Right atrium auricular region (tissue), 2 donors: ENCODE data around the gene FBRSL1. TPM values are rescaled to one million over a fixed set of nuclear protein-coding genes. Genes with fewer than 3 reads are reported as not detected.

Source experiments
- DNase-seq: peaks from one replicate; pipeline ENCODE4 v3.0.0-alpha.2; 2019; ENCODE audit warnings: low spot score
- H3K27ac ChIP-seq, 2 donors: fragments of 200-600 bp; sonication (generic); 1 replicate in 1 of 2; 2 replicates in 1 of 2; pipeline ENCODE4 v1.5.1; 2016 to 2019
- H3K27me3 ChIP-seq, 2 donors: fragments of 200-600 bp; sonication (generic); one replicate each; pipeline versions ENCODE4 v1.5.1 to v1.6.0; 2017 to 2019
- H3K36me3 ChIP-seq: fragments of 200-600 bp; sonication (generic); one replicate; pipeline ENCODE4 v1.5.1; 2016
- H3K4me1 ChIP-seq, 2 donors: fragments of 200-600 bp; sonication (generic); one replicate each; pipeline versions ENCODE4 v1.5.1 to v1.6.0; 2017 to 2019
- H3K4me3 ChIP-seq, 2 donors: fragments of 200-600 bp; sonication (generic); 1 replicate in 1 of 2; 2 replicates in 1 of 2; pipeline ENCODE4 v1.5.1; 2017 to 2019; ENCODE audit warnings: mild to moderate bottlenecking in 1 of 2, moderate library complexity in 1 of 2
- H3K9me3 ChIP-seq, 2 donors: fragments of 200-600 bp; sonication (generic); one replicate each; pipeline ENCODE4 v1.5.1; 2019
- total RNA-seq, 2 donors: library from RNA; depleted of rRNA; stranded (reverse); fragments of >200 nt; gene quantifications; one replicate each; pipeline ENCODE4 v1.1.0, GENCODE V29; 2016
- TF ChIP-seq, protein P1 (sequence below), 2 donors: fragments of 200-600 bp; sonication (generic); IDR thresholded peaks; one replicate each; pipeline ENCODE4 v1.5.1; 2019; ENCODE audit warnings: antibody characterized with exemption in 2 of 2

The FBRSL1 gene
- total RNA-seq, 2 donors from 2014 or later: 19.3 to 20.4 TPM

DNA sequence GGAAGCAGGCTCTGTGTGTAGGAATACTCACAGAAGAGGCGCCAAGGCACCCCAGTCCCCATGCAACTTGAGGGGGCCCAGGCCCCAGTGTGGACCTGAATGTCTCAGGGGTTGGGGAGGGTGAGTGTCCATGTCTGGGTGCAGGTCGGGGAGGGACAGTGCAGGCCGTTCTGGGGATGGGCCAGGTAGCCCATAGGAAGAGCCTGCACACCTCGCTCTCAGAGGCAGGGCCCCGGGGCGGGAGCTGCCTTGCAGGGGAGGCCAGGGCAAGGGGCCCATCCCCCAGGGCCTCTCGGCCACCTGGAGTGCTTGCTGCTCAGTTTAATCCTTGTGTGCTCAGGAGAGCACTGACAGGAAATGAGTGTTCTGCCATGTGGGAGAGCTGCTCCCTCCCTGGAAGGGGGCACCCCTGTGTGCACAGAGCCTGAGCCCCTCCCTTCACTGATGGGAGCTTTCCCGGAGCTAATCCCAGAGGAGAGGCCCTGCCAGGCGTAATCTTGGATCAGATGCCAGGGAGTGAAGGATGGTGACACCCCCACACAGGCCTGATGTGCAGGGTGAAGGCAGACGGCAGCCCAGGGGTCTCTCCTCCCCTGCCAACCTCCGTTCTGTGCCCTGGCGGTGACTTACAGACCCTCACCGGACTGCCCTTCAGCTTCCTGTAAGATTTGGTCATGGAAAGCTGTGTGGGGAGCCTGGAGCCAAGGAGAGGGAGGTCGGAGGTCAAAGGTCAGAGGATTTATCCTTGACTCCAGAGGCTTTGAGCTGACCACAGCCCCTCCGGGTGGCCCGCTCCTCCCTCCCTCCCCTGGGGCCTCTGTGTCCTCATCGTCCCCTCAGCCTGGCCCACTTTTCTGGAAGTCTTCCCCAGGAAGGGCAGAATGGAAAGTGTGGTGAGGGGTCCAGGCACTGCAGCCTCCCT lies 24.4 kb upstream of the FBRSL1 start:
- Histone ChIP-seq H3K4me1 (no peaks in the 10 kb centered on the region), H3K27me3 (no peaks in the 10 kb centered on the region), H3K27ac (no peak overlapping the region), H3K4me3 (no peak overlapping the region), H3K9me3 (no peaks in the 10 kb centered on the region), H3K36me3 (no peaks in the 10 kb centered on the region)
- DNase-seq: no peak
- TF ChIP-seq, protein P1, sequence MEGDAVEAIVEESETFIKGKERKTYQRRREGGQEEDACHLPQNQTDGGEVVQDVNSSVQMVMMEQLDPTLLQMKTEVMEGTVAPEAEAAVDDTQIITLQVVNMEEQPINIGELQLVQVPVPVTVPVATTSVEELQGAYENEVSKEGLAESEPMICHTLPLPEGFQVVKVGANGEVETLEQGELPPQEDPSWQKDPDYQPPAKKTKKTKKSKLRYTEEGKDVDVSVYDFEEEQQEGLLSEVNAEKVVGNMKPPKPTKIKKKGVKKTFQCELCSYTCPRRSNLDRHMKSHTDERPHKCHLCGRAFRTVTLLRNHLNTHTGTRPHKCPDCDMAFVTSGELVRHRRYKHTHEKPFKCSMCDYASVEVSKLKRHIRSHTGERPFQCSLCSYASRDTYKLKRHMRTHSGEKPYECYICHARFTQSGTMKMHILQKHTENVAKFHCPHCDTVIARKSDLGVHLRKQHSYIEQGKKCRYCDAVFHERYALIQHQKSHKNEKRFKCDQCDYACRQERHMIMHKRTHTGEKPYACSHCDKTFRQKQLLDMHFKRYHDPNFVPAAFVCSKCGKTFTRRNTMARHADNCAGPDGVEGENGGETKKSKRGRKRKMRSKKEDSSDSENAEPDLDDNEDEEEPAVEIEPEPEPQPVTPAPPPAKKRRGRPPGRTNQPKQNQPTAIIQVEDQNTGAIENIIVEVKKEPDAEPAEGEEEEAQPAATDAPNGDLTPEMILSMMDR (IDR thresholded peaks at IDR 0.05): no peak

DNA sequence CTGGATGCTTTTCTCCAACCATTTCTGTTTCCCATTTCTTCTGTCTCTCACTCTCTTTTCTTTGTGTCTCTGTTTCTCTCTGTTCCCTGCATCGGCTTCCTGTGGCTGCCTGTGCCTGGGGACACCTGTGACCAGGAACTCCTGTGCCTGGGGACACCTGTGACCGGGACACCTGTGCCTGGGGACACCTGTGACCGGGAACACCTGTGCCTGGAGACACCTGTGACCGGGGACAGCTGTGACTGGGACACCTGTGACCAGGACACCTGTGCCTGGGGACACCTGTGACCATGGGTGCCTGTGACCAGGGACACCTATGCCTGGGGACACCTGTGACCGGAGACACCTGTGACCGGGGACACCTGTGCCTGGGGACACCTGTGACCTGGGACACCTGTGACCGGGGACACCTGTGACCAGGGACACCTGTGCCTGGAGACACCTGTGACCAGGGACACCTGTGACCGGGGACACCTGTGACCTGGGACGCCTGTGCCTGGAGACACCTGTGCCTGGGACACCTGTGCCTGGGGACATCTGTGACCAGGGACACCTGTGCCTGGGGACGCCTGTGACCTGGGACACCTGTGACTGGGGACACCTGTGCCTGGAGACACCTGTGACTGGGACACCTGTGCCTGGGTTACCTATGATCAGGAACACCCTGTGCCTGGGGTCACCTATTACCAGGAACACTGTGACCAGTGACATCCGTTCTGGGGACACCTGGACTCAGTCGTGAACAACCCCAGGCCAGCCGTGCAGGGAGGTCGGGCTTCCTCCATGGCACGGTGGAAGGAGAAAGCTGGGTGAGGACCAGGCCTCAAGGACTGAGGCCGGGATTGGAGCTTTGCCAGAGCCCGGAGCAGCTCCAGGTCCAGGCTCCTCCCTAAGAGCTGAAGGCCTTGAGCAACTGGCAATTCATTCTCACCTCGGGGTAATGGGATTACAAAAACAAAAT lies 23.4 kb upstream of the FBRSL1 start:
- DNase-seq: no peak
- TF ChIP-seq, protein P1 (IDR thresholded peaks at IDR 0.05): no peak
- H3K27me3 ChIP-seq: no peaks in the 10 kb centered on the region

DNA sequence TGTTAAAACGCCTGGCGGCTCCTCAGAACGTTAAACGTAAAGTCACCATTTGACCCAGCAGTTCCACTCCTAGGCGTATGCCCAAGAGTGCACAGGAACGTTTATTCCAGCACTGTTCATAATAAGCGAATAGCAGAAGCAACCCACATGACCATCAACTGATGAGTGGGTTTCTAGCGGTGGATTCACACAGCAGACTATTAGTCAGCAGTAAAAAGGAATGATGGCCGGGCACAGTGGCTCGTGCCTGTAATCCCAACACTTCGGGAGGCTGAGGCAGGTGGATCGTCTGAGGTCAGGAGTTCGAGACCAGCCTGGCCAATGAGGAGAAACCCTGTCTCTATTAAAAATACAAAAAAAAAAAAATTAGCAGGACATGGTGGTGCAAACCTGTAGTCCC lies 22.4 kb upstream of the FBRSL1 start:
- DNase-seq: no peak
- Histone ChIP-seq H3K27ac (no peak overlapping the region), H3K36me3 (no peaks in the 10 kb centered on the region), H3K4me1 (no peaks in the 10 kb centered on the region), H3K27me3 (no peaks in the 10 kb centered on the region), H3K9me3 (no peaks in the 10 kb centered on the region), H3K4me3 (no peak overlapping the region)
- TF ChIP-seq, protein P1 (IDR thresholded peaks at IDR 0.05): no peak

More for the DNA sequence above, 23.4 kb upstream of the FBRSL1 start:
- H3K9me3 ChIP-seq: no peaks in the 10 kb centered on the region
- no peaks in the 10 kb centered on the region for H3K36me3 ChIP-seq
- H3K4me3 ChIP-seq: no peak overlapping the region
- H3K4me1 ChIP-seq: no peaks in the 10 kb centered on the region
- H3K27ac ChIP-seq: no peak overlapping the region

DNA sequence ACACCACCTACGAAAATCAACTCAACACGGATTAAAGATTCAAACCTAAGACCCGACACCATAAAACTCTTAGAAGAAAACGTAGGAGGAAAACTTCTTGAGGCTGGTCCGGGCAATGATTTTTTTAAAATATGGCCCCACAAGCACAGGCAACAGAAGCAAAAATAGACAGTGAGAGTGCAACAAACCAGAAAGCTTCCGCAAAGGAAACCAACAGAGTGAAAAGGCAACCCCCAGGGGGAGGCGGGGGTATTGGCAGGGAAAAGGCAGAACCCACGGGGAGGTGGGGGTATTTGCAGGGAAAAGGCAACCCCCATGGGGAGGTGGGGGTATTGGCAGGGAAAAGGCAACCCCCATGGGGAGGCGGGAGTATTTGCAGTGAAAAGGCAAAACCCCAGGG lies 20.5 kb upstream of the FBRSL1 start:
- Histone ChIP-seq H3K27ac (no peak overlapping the region), H3K27me3 (no peaks in the 10 kb centered on the region), H3K4me3 (no peak overlapping the region), H3K9me3 (no peaks in the 10 kb centered on the region), H3K4me1 (no peaks in the 10 kb centered on the region), H3K36me3 (no peaks in the 10 kb centered on the region)
- no peak for DNase-seq
- TF ChIP-seq, protein P1 (IDR thresholded peaks at IDR 0.05): no peak

DNA sequence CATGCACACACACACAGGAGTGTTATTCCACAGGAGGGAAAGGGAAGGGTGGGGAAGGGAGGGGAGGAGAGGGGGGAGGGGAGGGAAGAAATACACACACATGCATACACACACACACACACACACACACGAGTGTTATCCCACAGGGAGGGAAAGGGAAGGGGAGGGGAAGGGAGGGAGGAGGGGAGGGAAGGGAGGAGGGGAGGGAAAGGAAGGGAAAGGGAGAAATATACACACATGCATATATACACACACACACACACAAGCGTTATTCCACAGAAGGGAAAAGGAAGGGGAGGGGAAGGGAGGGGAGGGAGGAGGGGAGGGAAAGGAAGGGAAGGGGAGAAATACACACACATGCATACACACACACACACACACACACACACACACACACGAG lies 19.6 kb upstream of the FBRSL1 start:
- no peak overlapping the region for H3K4me3 ChIP-seq
- no peak overlapping the region for H3K27ac ChIP-seq
- H3K9me3 ChIP-seq: no peaks in the 10 kb centered on the region
- no peaks in the 10 kb centered on the region for H3K27me3 ChIP-seq
- no peaks in the 10 kb centered on the region for H3K4me1 ChIP-seq
- DNase-seq: no peak
- TF ChIP-seq, protein P1 (IDR thresholded peaks at IDR 0.05): no peak
- H3K36me3 ChIP-seq: no peaks in the 10 kb centered on the region
